Frontal cortex (tissue), 4 donors: ENCODE measurements around the gene PDE6D. TPM values are rescaled to one million over a fixed set of nuclear protein-coding genes. Genes with fewer than 3 reads are reported as not detected.
"Not testable (repeated sequence)": the region's sequence is repeated elsewhere in the genome, so short reads cannot be mapped to it uniquely, and the experiment has no call there.

ENCODE experiments used
- DNase-seq, 2 donors: peaks; one replicate each; pipeline ENCODE4 v3.0.0; 2012; ENCODE audit warnings: low spot score in 2 of 2
- FAIRE-seq: peaks from 2 replicates; lab custom pipeline; 2012; peaks lifted over from hg19 to GRCh38; lab: Jason Lieb, UNC
- total RNA-seq: library from RNA; depleted of rRNA; stranded (reverse); fragments of >200 nt; gene quantifications from one replicate; pipeline ENCODE4 v1.2.3, GENCODE V29; 2014
- donor health status: control.
- donor health status: control.
- donor health status: control.

PDE6D gene
- total RNA-seq, 1 donor from 2014 or later = 28.1 TPM

- DNase-seq = no peak
- no peak for FAIRE-seq
Observed at GRCh38 chr2:231780123-231780908, 766 bp downstream of the PDE6D start.

GRCh38 chr2:231769170-231770136 lies 11.6 kb downstream of the PDE6D start:
- FAIRE-seq = no peak
- no peak for DNase-seq

- FAIRE-seq = no peak
- no peak for DNase-seq
Observed at GRCh38 chr2:231765496-231765929, 15.6 kb downstream of the PDE6D start.

GRCh38 chr2:231764760-231765159 lies 16.3 kb downstream of the PDE6D start:
- FAIRE-seq (no peak), DNase-seq (no peak)

- DNase-seq = no peak
- FAIRE-seq = no peak
Observed at GRCh38 chr2:231764124-231764523, 17.0 kb downstream of the PDE6D start.

GRCh38 chr2:231761735-231762134 lies 19.3 kb downstream of the PDE6D start:
- no peak for FAIRE-seq
- no peak for DNase-seq

GRCh38 chr2:231752061-231752460 lies 29.0 kb downstream of the PDE6D start:
- FAIRE-seq = no peak
- no peak for DNase-seq

- no peak for FAIRE-seq
- DNase-seq = no peak
Observed at GRCh38 chr2:231751042-231751815, 29.9 kb downstream of the PDE6D start.

- not testable (repeated sequence) for FAIRE-seq
Observed at GRCh38 chr2:231749016-231749415, 32.1 kb downstream of the PDE6D start.

GRCh38 chr2:231748153-231748896 lies 32.8 kb downstream of the PDE6D start:
- not testable (repeated sequence) for DNase-seq, FAIRE-seq

More at GRCh38 chr2:231749016-231749415, 32.1 kb downstream of the PDE6D start:
- DNase-seq = not testable (repeated sequence)

GRCh38 chr2:231745303-231746038 lies 35.6 kb downstream of the PDE6D start:
- DNase-seq = no peak
- no peak for FAIRE-seq

GRCh38 chr2:231743376-231744116 lies 37.5 kb downstream of the PDE6D start:
- DNase-seq (no peak), FAIRE-seq (no peak)

GRCh38 chr2:231737761-231738160 lies 43.3 kb downstream of the PDE6D start:
- DNase-seq (no peak), FAIRE-seq (no peak)

- FAIRE-seq = no peak
- no peak for DNase-seq
Observed at GRCh38 chr2:231732604-231733003, 48.5 kb downstream of the PDE6D start.

- FAIRE-seq (no peak), DNase-seq (no peak)
Observed at GRCh38 chr2:231727621-231728020, 53.5 kb downstream of the PDE6D start.

GRCh38 chr2:231726276-231726675 lies 54.8 kb downstream of the PDE6D start:
- DNase-seq (no peak), FAIRE-seq (no peak)

- DNase-seq = no peak
- no peak for FAIRE-seq
Observed at GRCh38 chr2:231725476-231725875, 55.6 kb downstream of the PDE6D start.
